GM20000 (cell line): Measurements from ENCODE around the gene ABAT.

ENCODE experiments used
- DNase-seq: peaks from one replicate; pipeline ENCODE4 v3.0.0; 2012; ENCODE audit warnings: low spot score
- CTCF ChIP-seq: IDR thresholded peaks from 2 replicates; pipeline ENCODE4 v1.5.1; 2012; ENCODE audit warnings: mild to moderate bottlenecking, control low read depth; ENCODE audit errors: extremely low read depth, missing control alignments

ABAT gene

GRCh38 chr16:8686031-8686621 lies 11.7 kb downstream of the ABAT start:
- no peak for DNase-seq
- TF ChIP-seq CTCF, result no peak

- no peak for TF ChIP-seq CTCF
- DNase-seq, result no peak
Measured at GRCh38 chr16:8686879-8687278, 12.5 kb downstream of the ABAT start.

- no peak for TF ChIP-seq CTCF
- DNase-seq, result no peak
Measured at GRCh38 chr16:8689686-8690085, 15.3 kb downstream of the ABAT start.

GRCh38 chr16:8691728-8692127 lies 17.3 kb downstream of the ABAT start:
- no peak for TF ChIP-seq CTCF
- no peak for DNase-seq

GRCh38 chr16:8694795-8695728 lies 20.6 kb downstream of the ABAT start:
- no peak for TF ChIP-seq CTCF
- no peak for DNase-seq

GRCh38 chr16:8696880-8697279 lies 22.5 kb downstream of the ABAT start:
- no peak for DNase-seq
- no peak for TF ChIP-seq CTCF

GRCh38 chr16:8697965-8698364 lies 23.5 kb downstream of the ABAT start:
- no peak for DNase-seq
- TF ChIP-seq CTCF, result no peak
